CD4-positive, alpha-beta memory T cell (primary cell): Measurements from ENCODE around the gene CREB3L4. TPM values are rescaled to one million over a fixed set of nuclear protein-coding genes. Genes with fewer than 3 reads are reported as not detected.

Source experiments
- CTCF ChIA-PET: fragments of 350-600 bp; sonication (Branson Sonifier 250); formaldehyde crosslinking; loops from one replicate; lab custom pipeline; 2021; ENCODE audit warnings: inconsistent platforms; ENCODE audit not compliant: partially characterized antibody; lab: Charles Lee
- POLR2A ChIA-PET: fragments of 350-600 bp; sonication (Branson Sonifier 250); formaldehyde crosslinking; loops from one replicate; lab custom pipeline; 2021; ENCODE audit not compliant: partially characterized antibody; lab: Charles Lee
- DNase-seq, 5 donors: peaks; one replicate each; pipeline versions ENCODE4 v3.0.0 to v3.0.0-alpha.2; 2020 to 2022; ENCODE audit warnings: mixed read lengths in 1 of 5
- H3K27ac ChIP-seq: one replicate; pipeline ENCODE4 v1.7.0; 2013; ENCODE audit warnings: low read depth, low read length
- H3K27me3 ChIP-seq: 2 replicates; pipeline ENCODE4 v1.7.0; 2013; ENCODE audit warnings: mild to moderate bottlenecking, low read length, moderate library complexity; ENCODE audit not compliant: insufficient read depth
- H3K36me3 ChIP-seq: 2 replicates; pipeline ENCODE4 v1.7.0; 2013; ENCODE audit warnings: mild to moderate bottlenecking, low read length, moderate library complexity; ENCODE audit not compliant: insufficient read depth
- H3K4me1 ChIP-seq: 2 replicates; pipeline ENCODE4 v1.7.0; 2013; ENCODE audit warnings: mild to moderate bottlenecking, low read length, moderate library complexity; ENCODE audit not compliant: insufficient read depth
- H3K4me3 ChIP-seq, 2 donors: one replicate each; pipeline ENCODE4 v1.7.0; 2013; ENCODE audit warnings: low read length in 2 of 2, mild to moderate bottlenecking in 1 of 2
- H3K9me3 ChIP-seq, 2 donors: one replicate each; pipeline ENCODE4 v1.7.0; 2013; ENCODE audit warnings: low read length in 2 of 2, control low read depth in 1 of 2; ENCODE audit not compliant: control insufficient read depth in 1 of 2
- H3K27ac Mint-ChIP-seq, 7 donors: one replicate each; pipeline ENCODE4 v1.8.0; 2020 to 2021; ENCODE audit warnings: mixed read lengths in 7 of 7, mild to moderate bottlenecking in 6 of 7, inconsistent platforms in 3 of 7, moderate library complexity in 3 of 7
- H3K27me3 Mint-ChIP-seq, 2 donors: one replicate each; pipeline ENCODE4 v1.8.0; 2020 to 2021; ENCODE audit warnings: mixed read lengths in 2 of 2
- H3K36me3 Mint-ChIP-seq, 2 donors: one replicate each; pipeline ENCODE4 v1.8.0; 2020 to 2021; ENCODE audit warnings: mixed read lengths in 2 of 2, inconsistent platforms in 1 of 2, mild to moderate bottlenecking in 1 of 2
- H3K4me1 Mint-ChIP-seq, 4 donors: one replicate each; pipeline ENCODE4 v1.8.0; 2020 to 2021; ENCODE audit warnings: mixed read lengths in 4 of 4, mild to moderate bottlenecking in 1 of 4
- H3K4me3 Mint-ChIP-seq, 8 donors: one replicate each; pipeline ENCODE4 v1.8.0; 2020 to 2021; ENCODE audit warnings: mixed read lengths in 8 of 8, mild to moderate bottlenecking in 7 of 8, moderate library complexity in 6 of 8, inconsistent platforms in 3 of 8
- H3K9me3 Mint-ChIP-seq, 8 donors: one replicate each; pipeline ENCODE4 v1.8.0; 2020 to 2021; ENCODE audit warnings: mixed read lengths in 8 of 8, mild to moderate bottlenecking in 5 of 8, inconsistent platforms in 3 of 8, moderate library complexity in 1 of 8
- intact Hi-C: fragments of 100-400 bp; cut with micrococcal nuclease; formaldehyde crosslinking; loops from one replicate; pipeline ENCODE4 v1.15.1; 2023
- polyA plus RNA-seq, 2 donors: library from polyadenylated mRNA; unstranded; fragments of 300-500 nt; fragmentation: Illumina TruSeq; gene quantifications; one replicate each; pipeline ENCODE4 v1.2.3, GENCODE V29; 2021
- total RNA-seq, 2 experiments: library from RNA; stranded (reverse); gene quantifications; one replicate each; pipeline ENCODE4 v1.2.3, GENCODE V29; 2021

The CREB3L4 gene
- total and polyA plus RNA-seq, 4 experiments from 2014 or later = 1.2 to 9.8 (median 6.3) TPM

DNA sequence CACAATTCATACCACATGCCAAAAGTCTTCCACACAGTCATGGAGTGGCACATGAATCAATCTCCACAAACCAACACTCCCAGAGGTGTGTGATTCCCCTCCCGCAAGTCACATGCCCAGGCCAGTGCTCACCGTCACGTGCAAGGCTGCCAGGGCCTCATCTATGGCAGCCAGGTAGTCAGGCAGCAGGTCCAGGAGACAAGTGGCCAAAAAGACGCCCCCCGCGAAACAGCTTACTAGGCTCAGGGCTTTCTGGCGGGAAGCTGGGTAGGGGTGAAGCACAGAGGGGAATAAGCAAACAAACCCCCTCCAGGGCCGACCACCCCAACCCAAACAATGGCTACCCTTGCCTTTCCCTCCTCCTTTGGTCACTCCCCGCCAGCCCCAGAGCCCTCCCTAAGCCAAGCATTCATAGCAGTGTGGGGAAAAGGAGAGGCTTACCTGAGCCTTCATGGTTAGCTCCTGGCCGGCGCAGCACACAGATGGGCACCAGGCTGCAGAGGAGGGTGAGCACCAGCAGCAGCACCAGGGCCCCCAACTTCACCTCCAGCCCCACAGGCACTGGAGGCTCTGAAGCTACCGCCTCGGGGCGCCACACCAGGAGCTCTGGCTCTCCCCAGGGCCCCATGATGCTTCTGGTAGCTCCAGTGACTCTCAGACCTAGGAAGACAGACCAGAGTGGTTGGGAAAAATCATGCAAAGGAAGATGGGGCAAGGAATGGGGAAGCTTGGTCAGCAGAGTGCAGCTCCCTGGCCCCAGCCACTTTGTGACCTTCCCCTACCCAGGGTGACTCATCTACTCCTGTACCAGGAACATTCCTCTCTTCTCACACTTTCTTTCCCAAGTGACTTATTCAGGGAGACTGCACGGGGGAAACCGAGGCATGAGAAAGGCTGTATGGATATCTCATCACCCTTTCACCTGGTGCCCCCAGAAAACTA is 5.3 kb upstream of the CREB3L4 start:
- Histone ChIP-seq H3K27me3 (no peaks in the 10 kb centered on the region), H3K27ac (peak overlapping the region; percentile 91), H3K9me3 (no peaks in the 10 kb centered on the region), H3K4me1 (peaks cover 48% of the 10 kb centered on the region), H3K4me3 (peak overlapping the region; percentile 55 to 80), H3K36me3 (no peaks in the 10 kb centered on the region)
- Mint-ChIP-seq H3K27me3 (no peaks in the 10 kb centered on the region), H3K9me3 (no peaks in the 10 kb centered on the region), H3K27ac (peak overlapping the region; percentile 86 to 98 (median 97)), H3K4me1 (peaks cover 37 to 66% (median 50%) of the 10 kb centered on the region in 4 donors), H3K4me3 (peak overlapping the region; percentile 90 to 98 (median 94)), H3K36me3 (peaks cover 0 to 34% of the 10 kb centered on the region in 2 donors)
- POLR2A ChIA-PET = interaction anchor here (1.0 to 3.3 kb wide), 14 partner anchors 8 to 187 kb away, joined by 3 to 70 read pairs (median 6); partner anchors contain the start of genes DENND4B, GATAD2B, JTB and RPS27
- intact Hi-C loops = loop anchor here (1.0 kb wide), 1 partner anchor 39 kb away; no protein-coding TSS in a partner anchor
- no peak for DNase-seq
- CTCF ChIA-PET = interaction anchor here (1.6 to 8.4 kb wide), 5 partner anchors 14 to 39 kb away, joined by 5 to 70 read pairs (median 12); partner anchors contain the start of genes DENND4B, JTB and RAB13

GRCh38 chr1:153963030-153963849 is 4.5 kb upstream of the CREB3L4 start, which contains the start of gene SLC39A1:
TSS of gene SLC39A1 (minus strand) at chr1:153963537. CDS start at chr1:153962715, 822 bp downstream.
- peaks cover 0 to 30% of the 10 kb centered on the region in 2 donors for H3K36me3 Mint-ChIP-seq
- Histone ChIP-seq H3K27ac (peak within 1 kb of the TSS; percentile 91), H3K4me3 (peak within 1 kb of the TSS; percentile 55 to 80), H3K27me3 (no peaks in the 10 kb centered on the region), H3K4me1 (peaks cover 54% of the 10 kb centered on the region), H3K9me3 (no peaks in the 10 kb centered on the region), H3K36me3 (no peaks in the 10 kb centered on the region)
- intact Hi-C loops = loop anchor here (1.0 kb wide), 1 partner anchor 40 kb away; no protein-coding TSS in a partner anchor
- peak; percentile 87 to 97 (median 89) for DNase-seq
- H3K4me1 Mint-ChIP-seq = peaks cover 39 to 66% (median 54%) of the 10 kb centered on the region in 4 donors
- ChIA-PET CTCF (interaction anchor here (1.6 to 8.4 kb wide), 5 partner anchors 13 to 40 kb away, joined by 5 to 70 read pairs (median 12); partner anchors contain the start of genes DENND4B, JTB and RAB13), POLR2A (interaction anchor here (0.6 to 3.3 kb wide), 15 partner anchors 9 to 442 kb away, joined by 3 to 70 read pairs (median 5); partner anchors contain the start of genes DENND4B, GATAD2B, JTB and RPS27)
- no peaks in the 10 kb centered on the region for H3K27me3 Mint-ChIP-seq
- H3K4me3 Mint-ChIP-seq = peak within 1 kb of the TSS; percentile 90 to 98 (median 94)
- peak within 1 kb of the TSS; percentile 86 to 98 (median 97) for H3K27ac Mint-ChIP-seq
- no peaks in the 10 kb centered on the region for H3K9me3 Mint-ChIP-seq

DNA sequence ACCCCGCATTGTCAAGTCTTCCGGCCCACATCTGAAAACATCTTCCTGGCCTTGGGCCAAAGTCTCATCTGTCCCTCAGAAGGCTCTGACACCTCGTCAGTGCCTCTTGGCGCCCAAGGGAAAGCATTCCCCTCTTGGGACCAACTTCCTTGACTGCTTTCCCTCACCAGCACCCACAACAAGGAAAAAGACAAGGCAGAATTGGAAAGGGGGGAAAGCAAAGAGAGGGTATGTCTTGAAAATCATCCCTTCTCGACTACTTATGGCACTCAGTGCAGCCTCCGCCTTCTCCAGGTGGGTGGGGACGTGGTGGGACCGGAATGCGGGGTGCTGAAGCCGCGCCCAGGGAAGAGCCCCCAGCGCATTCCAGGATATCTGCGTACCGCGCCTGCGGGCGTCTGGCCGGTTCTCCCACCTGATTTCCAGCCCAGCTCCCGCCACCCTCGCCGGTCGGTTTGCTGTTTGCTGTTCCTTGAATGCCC is 3.8 kb upstream of the CREB3L4 start:
- peaks cover 54% of the 10 kb centered on the region for H3K4me1 ChIP-seq

DNA sequence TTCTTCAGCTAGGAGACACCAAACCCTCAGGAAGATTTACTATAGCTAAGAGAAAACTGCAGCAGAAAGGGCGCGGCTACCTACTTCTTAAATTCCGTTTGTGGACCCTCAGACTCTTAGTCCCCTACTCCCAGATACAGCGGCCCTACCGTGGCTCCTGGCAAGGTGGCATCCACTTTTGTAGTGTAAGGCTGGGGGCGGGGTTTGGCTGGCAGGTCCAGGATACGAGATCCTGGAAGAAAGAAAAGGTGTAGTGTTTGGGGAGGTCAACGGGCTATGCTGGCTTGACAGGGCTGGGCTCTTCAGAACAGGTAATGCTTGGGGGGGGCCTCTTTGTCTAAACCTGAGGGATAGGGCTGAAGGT is 280 bp downstream of the CREB3L4 start:
- DNase-seq = no peak
- ChIA-PET POLR2A (interaction anchor here (1.0 to 5.1 kb wide), 17 partner anchors 9 to 305 kb away, joined by 3 to 148 read pairs (median 7); partner anchors contain the start of genes CRTC2, DENND4B, GATAD2B and HAX1), CTCF (interaction anchor here (0.5 to 8.4 kb wide), 13 partner anchors 8 to 308 kb away, joined by 3 to 70 read pairs (median 6); partner anchors contain the start of genes CRTC2, DENND4B, GATAD2B and JTB)
- Mint-ChIP-seq H3K9me3 (no peaks in the 10 kb centered on the region), H3K27ac (peak overlapping the region; percentile 95 to 99 (median 96)), H3K4me3 (peak overlapping the region; percentile 86 to 97 (median 92)), H3K4me1 (peaks cover 24 to 60% (median 45%) of the 10 kb centered on the region in 4 donors), H3K36me3 (peaks cover 0 to 11% of the 10 kb centered on the region in 2 donors), H3K27me3 (no peaks in the 10 kb centered on the region)
- Histone ChIP-seq H3K36me3 (peaks cover 4% of the 10 kb centered on the region), H3K27ac (peak overlapping the region; percentile 89), H3K4me3 (peak overlapping the region in 1 of 2 donors; percentile 66), H3K27me3 (no peaks in the 10 kb centered on the region), H3K4me1 (peaks cover 39% of the 10 kb centered on the region), H3K9me3 (no peaks in the 10 kb centered on the region)
- intact Hi-C loops = loop anchor here (1.0 kb wide), 4 partner anchors 9 to 45 kb away; partner anchors contain the start of genes CRTC2, DENND4B and JTB

More for the DNA sequence above, 3.8 kb upstream of the CREB3L4 start:
- Histone ChIP-seq H3K27me3 (no peaks in the 10 kb centered on the region), H3K27ac (peak overlapping the region; percentile 91), H3K4me3 (peak overlapping the region; percentile 55 to 80), H3K9me3 (no peaks in the 10 kb centered on the region), H3K36me3 (no peaks in the 10 kb centered on the region)
- Mint-ChIP-seq H3K27ac (peak overlapping the region; percentile 86 to 98 (median 97)), H3K9me3 (no peaks in the 10 kb centered on the region), H3K4me3 (peak overlapping the region; percentile 90 to 98 (median 94)), H3K4me1 (peaks cover 37 to 64% (median 51%) of the 10 kb centered on the region in 4 donors), H3K27me3 (no peaks in the 10 kb centered on the region), H3K36me3 (peaks cover 0 to 26% of the 10 kb centered on the region in 2 donors)
- DNase-seq = no peak
- CTCF ChIA-PET = interaction anchor here (1.6 to 8.4 kb wide), 5 partner anchors 12 to 40 kb away, joined by 5 to 70 read pairs (median 12); partner anchors contain the start of genes DENND4B, JTB and RAB13
- intact Hi-C loops = loop anchor here (1.0 kb wide), 1 partner anchor 41 kb away; no protein-coding TSS in a partner anchor
- POLR2A ChIA-PET = interaction anchor here (1.1 to 3.3 kb wide), 7 partner anchors 9 to 166 kb away, joined by 3 to 70 read pairs (median 22); partner anchors contain the start of genes DENND4B, GATAD2B, JTB and RPS27

- Mint-ChIP-seq H3K27ac (peak overlapping the region; percentile 29 to 99 (median 96)), H3K4me3 (peak overlapping the region in 5 of 8 donors; percentile 15 to 93 (median 43)), H3K27me3 (no peaks in the 10 kb centered on the region), H3K4me1 (peaks cover 24 to 58% (median 42%) of the 10 kb centered on the region in 4 donors), H3K9me3 (no peaks in the 10 kb centered on the region), H3K36me3 (peaks cover 0 to 14% of the 10 kb centered on the region in 2 donors)
- Histone ChIP-seq H3K4me3 (no peak overlapping the region), H3K4me1 (peaks cover 39% of the 10 kb centered on the region), H3K27me3 (no peaks in the 10 kb centered on the region), H3K9me3 (no peaks in the 10 kb centered on the region), H3K36me3 (peaks cover 8% of the 10 kb centered on the region), H3K27ac (peak overlapping the region; percentile 89)
- CTCF ChIA-PET = interaction anchor here (0.5 to 8.4 kb wide), 9 partner anchors 8 to 308 kb away, joined by 3 to 70 read pairs (median 7); partner anchors contain the start of genes CRTC2, DENND4B, JTB and RAB13
- no peak for DNase-seq
- POLR2A ChIA-PET = interaction anchor here (1.2 to 5.1 kb wide), 11 partner anchors 8 to 304 kb away, joined by 3 to 148 read pairs (median 11); partner anchors contain the start of genes CRTC2, DENND4B, GATAD2B and HAX1
- intact Hi-C loops = no loop called here
These were observed 706 bp downstream of the CREB3L4 start for GRCh38 chr1:153968408-153968807.
